Stimulated activated naive CD4-positive, alpha-beta T cell treated with Interleukin-2 at 50 U/mL for 16 hours (primary cell): Measurements from ENCODE around the gene MTHFSD.

Experiments
- DNase-seq: peaks from one replicate; lab custom pipeline; 2025; lab: John Stamatoyannopoulos, UW

MTHFSD gene

GRCh38 chr16:86530251-86531190 lies 24.5 kb downstream of the MTHFSD start:
- no peak for DNase-seq

- no peak for DNase-seq
These were observed 25.9 kb downstream of the MTHFSD start for GRCh38 chr16:86529160-86529559.

- DNase-seq: no peak
These were observed 26.7 kb downstream of the MTHFSD start for GRCh38 chr16:86528061-86528929.

DNA sequence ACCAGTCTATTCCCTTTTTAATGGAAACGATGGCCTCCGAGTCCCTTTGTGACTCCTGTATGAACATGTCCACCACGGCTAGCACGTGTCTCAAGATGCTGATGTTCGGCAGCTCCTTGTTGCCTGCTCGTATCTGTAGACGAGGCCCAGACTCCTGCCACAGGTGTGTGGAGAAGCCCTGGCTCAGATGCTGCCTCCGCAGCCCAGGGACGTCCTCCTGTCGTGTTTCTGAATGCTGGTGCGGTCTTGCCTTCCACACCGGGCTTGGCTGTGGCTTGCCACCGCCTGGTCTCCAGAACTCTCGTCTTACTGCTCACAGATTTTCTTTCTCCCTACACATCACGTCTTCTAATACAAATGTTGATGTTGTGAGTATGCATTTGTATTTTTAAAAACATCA lies 27.7 kb downstream of the MTHFSD start:
- DNase-seq: no peak

GRCh38 chr16:86525696-86526095 lies 29.3 kb downstream of the MTHFSD start:
- no peak for DNase-seq

DNA sequence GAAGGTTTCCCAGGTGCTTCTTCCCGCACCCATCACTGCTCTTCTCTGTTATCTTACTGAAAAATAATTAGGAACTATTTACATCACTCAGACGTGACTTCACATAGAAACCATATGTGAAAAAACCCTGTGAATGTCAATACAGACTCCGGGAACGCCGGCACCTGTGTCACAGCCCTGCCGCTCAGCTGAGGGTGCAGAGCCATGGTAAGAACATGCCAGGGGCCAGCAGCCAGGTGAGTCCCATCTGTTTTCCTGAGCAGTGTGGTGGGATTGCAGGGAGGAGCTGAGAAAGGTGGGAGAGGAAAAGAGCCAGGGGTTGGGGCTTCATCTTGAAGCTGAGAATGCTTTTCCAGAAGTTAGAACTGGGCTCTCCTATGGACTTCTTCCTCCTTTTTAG lies 31.0 kb downstream of the MTHFSD start:
- no peak for DNase-seq

- DNase-seq: no peak
These were observed 31.8 kb downstream of the MTHFSD start for GRCh38 chr16:86523166-86523740.

- no peak for DNase-seq
These were observed 32.4 kb downstream of the MTHFSD start for GRCh38 chr16:86522634-86523033.

- no peak for DNase-seq
These were observed 33.5 kb downstream of the MTHFSD start for GRCh38 chr16:86521236-86522197.

DNA sequence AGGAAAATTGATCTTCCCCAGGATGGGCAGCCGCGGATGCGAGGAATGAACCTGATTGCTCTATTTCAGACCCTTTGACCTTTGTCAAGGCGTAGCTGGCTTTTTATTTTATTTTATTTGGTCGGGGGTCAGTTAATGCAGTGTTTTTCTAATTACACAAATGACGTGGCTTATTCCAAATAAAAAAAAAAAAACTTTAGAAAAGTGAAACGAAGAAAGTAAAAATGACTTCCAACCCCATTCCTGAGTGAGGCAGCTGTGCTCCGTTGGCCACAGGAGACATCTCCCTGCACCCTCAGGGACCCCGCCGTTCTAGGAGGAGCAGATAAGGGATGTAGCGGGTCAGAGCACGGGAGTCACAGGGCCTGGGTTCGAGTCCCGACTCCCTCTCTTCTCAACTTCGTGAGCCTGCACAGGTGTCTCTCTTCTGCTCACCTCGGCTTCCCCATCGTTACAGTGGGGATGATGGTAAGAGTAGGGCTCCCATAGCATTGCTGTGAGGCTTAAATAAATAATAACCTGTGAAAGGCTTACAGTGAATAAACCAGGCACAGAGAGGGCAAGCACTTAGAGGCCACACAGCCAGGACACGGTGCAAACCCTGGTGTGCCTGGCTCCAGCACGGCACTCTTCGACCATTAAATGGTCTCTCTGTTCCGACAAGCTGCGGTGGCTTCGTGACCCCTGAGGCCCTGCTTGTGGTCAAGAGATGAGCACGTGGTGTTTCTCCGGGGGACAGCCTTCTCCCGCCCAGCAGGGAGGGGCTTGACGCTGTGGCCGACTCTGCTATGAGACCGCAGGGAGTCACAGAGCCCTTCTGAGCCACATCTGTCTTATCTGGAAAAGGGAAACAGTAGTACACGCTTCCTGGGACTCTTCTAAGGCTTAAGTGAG lies 34.5 kb downstream of the MTHFSD start:
- no peak for DNase-seq

- DNase-seq: peak; percentile 51
These were observed 35.3 kb downstream of the MTHFSD start for GRCh38 chr16:86519649-86520316.

- no peak for DNase-seq
These were observed 35.9 kb downstream of the MTHFSD start for GRCh38 chr16:86519007-86519648.

DNA sequence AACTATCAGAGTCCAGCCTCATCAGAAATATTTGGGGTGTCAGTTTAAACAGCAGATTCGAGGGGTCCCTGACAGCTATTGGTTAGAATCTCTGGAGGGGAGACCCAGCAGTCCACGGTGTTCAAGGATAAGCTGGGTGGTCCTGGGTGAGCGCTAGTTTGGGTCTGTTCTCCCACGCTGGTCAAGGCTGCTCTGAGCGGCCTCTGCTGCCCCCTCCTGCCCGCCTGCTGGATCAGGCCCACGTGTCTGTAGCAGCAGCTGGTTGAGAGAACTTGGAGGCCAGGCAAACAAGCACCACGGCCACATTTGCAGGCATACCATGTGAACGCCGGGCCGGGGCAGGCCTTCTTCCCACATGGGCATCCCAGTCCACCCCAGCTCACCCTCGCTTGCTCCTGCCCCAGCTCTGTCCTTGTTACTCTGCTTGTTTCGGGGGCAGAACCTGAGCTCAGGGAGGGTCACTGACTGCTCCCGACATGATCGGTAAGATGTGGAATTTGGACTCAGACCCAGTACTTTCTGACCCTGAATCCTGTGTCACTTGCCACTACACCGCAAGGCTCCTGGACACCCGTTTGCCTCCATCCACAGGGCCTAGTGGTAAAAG lies 37.3 kb downstream of the MTHFSD start:
- no peak for DNase-seq

DNA sequence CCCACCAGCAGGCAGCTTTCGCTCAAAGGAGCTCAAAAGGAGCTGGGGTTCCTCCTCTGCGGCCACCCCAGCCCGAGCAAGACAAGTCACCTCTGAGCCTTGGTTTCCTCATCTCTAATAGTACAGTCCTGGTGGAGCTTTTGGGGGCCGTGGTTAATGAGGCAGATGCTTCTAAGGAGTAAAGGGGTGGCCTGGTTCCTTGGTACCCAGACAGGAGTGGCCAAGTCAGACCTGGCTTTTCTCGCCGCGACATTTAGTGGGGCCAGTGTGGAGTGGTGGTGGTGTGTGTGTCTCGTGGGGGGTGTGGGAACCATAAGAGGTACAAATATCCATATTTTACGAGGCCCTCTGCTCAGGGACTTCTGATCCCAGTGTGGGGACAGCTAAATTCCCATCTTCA lies 38.0 kb downstream of the MTHFSD start:
- no peak for DNase-seq

DNA sequence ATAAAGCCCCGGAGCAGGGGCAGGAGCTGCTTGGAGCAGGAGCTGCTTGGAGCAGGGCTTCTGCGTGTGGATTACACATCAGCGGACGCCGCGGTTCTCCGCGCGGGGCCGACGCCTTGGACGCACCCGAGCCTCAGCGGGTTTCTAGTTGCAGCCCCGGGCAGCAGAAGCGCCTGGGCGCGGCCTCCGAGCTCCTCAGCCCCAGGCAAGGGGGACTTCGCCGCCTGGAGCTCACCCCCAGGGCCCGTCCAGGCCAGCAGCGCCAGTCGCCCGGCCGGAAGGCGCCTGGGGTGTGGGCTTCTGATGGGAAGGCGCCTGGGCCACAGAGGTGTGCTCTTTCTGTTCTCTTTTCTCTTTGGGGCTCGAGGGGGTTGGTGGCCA lies 38.4 kb downstream of the MTHFSD start:
- DNase-seq: no peak

DNA sequence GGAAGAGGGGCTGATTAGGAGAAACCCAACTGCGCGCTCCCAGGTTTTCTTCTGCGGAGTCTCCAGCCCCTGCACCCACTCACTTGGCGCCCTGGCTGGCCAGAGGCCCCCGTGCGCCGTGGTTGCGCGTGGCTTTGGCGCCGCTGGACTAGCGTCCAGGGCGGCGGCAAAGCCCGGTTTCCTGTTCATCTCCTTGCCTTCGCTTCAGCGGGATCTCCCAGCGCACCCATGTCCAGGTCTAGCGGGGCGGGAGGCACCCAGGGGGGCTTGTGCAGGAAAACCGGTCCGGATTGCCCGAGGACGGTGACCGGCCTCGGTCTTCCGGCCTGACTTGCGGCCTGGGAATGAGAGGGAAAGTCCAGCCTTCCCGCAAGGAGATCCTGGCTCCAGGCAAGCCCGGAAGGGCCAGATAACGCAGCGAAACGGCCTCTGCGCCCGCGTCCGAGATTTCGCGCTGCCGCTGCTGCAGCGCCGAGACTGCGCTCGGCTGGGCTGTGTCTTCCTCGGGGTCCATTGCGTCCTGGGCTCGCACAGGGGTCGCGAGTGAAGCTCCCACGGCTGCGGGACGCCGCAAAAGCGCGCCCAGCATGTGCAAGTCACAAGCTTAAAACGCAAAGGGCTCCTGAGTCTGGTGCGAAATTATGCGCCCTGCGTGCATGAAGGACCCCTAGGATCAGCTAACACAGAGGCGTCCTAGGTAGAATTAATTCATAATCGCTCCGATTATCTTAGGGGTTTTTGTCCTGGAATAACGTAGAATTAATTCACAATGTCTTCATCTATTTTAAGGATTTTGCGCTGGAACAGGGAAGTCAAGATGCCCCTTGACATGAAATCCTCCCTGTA lies 39.0 kb downstream of the MTHFSD start:
- DNase-seq: no peak

- no peak for DNase-seq
These were observed 39.6 kb downstream of the MTHFSD start for GRCh38 chr16:86515413-86515776.
